CD1c-positive myeloid dendritic cell (primary cell): Measurements from ENCODE around the gene P2RX6.

Source experiments
- DNase-seq: peaks from one replicate; pipeline ENCODE4 v3.0.0-alpha.2; 2016; ENCODE audit errors: extremely low spot score

P2RX6 gene

DNA sequence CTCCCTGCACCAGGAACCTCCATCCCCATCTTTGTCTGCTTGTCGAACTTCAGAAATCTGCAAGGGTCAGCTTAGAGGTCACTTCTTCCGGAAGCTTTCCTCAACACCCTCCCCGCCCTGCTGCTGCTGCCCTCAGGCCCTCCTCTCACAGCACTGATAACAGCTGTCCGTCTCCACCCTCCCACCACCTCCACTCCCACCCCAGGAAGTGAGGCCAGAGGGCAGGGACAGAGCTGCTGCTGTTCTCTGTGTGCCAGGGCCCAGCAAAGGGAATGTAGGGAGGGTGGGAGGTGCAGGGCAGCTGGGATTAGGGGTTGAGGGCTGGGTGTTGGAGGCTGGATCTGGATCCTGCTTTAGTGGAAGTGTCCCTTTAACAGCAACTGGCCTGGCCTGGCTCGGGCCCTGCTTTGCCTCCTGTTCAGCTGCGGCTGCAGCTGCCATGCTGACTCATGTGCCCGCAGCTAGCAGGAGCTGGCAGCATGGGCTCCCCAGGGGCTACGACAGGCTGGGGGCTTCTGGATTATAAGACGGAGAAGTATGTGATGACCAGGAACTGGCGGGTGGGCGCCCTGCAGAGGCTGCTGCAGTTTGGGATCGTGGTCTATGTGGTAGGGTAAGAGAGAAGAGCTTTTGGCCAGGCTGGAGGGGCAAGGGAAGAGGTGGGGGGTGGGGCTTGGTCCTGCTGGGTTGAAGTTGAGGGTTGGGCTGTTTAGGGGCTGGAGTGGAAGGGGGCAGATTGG lies at the start of gene P2RX6:
TSS of gene P2RX6 (plus strand) at position 440 of the 740 bp plus-strand sequence. CDS start at position 450, 10 bp downstream.
- peak; percentile 66 for DNase-seq

DNA sequence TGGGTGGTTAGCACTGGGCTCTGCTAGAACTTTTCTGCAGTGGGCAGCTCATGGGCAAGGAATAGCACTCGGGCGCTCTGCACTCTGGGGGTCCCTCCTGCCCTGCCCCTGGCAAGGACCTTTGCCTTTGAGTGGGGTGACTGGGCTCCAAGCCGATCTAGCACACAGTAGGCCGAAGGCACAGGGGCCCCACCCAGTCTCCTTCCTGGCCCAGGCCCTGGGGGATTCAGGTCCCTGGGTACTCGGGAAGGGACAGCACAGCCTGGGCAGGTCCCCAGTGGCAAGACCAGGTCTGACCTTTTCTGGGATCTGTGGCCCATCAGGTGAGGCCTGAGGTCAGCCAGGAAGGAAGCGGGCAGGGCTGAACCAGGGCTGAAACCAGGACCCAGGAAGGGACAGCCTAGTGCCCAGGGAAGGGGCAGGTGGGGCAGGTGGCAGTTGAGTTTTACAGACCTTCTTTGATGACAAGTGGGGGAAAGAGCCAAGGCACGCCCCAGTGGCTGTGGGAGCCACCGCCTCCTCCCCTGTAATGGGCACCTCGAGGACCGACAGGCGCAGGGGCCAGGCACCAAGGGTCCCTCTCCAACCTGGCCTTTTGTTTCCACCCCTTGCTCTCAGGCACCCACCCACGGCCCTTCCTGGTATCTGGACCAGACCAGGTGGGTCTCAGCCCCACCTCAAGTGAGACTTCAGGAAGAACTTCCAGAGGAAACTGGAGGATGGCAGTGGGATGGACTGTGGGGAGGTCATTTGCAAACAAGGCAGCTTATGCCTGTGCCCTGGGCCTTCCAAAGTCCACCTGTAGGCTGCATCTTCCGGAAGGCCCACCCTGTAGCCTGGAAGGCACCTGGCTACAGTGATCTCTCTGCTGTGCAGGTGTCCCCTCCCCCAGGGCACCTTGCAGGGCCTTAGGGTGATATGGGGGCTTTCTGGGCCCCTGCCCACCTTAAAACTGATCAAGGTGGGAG lies 48.8 kb upstream of the P2RX6 start:
- DNase-seq = no peak

DNA sequence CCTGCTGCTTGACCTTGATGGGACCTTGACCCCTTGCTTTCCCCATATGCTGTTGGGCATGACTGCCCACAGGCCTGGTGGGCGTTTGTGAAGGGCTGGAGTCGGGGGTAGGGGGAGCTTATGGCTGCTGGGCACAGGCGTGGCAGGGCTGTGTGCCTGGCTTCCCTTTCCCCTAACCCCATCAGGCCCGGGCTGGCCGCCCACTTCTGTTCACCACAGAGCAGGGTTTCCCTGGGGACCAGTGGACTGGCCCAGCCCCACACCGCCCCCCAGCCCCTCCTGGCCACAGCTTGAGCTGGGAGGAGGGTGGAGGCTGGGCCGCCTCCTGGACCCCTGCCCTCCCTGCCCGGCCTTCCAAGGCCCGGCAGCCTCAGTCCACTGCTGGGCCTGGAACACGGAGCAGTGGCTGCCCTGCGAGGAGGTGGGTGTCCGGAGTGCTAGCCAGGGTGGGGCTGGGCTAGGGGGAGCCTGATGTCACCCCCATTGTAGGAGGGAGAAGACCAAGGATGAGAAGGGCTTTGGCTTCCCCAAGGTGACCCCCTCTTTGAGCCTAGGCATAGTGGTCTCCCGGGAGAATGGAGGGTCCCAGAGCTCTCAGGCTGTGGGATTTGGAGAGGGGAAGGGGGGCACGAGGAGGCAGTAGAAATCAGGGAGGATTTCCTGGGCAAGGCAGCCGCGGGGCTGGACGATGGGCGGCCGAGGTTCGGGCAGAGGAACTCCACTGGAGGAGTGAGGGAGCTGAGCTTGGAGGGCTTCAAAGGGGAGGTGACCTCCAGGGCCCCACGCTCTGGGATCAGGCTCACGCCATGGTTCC lies 47.9 kb upstream of the P2RX6 start, which contains the start of gene AIFM3:
TSS of gene AIFM3 (plus strand) at position 373 of the 814 bp plus-strand sequence. CDS start 690 bp downstream, outside the sequence.
- no peak for DNase-seq

DNA sequence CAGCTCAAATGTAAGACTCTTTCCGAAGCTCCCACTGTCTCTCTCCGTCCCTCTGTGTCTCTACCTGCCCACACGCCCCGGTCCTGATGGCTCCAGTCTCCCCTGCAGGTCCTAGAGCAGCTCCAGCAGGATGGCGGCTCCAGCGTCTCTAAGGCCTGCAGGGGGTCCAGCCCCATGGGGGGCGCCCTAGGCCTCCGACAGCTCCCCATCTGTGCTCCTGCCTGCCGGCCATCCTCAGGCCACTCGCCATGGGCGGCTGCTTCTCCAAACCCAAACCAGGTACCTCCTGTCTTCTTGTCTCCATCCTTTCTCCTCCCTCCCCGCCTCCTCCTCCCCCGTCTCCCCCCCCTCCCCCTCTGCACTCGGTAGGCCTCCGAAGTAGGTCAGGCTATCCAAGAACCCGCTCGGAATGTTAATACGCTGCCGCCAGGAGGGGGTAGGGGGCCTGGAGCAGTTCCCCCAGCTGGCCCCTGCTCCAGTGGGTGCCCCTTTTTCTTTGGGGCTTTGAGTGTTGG lies 47.2 kb upstream of the P2RX6 start:
- no peak for DNase-seq

DNA sequence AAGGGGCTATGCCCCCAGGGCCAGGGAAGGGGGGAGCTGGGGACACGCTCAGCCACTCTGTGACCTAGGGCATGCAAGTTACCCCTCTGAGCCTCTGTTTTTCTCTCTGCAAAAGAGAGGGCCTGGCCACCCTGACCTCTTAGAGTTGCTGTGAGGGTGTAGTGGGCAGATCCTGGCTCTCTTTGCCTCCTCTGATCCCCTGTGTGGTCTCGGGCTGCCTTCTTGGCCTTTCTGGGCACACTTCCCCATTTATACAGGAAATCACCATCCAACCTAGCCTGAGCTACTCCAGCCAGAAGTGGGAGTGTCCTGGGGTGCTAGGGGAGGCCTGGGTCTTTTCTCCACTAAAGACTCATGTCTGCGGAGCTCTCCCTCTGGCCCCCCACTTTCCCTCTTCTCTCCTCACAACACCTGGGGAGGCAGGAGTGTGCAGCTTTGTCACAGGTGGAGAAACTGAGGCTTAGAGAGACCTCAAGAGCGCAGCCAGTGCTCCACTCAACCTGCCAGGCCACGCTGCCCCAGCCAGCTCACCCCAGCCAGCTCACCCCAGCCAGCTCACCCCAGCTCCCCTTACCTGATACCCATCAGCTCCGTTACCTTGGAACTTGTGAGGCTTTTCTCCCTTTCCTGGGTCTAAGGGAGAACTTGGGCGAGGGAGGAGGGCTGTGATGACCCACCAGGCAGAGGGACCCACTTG lies 46.5 kb upstream of the P2RX6 start:
- DNase-seq = peak; percentile 66

DNA sequence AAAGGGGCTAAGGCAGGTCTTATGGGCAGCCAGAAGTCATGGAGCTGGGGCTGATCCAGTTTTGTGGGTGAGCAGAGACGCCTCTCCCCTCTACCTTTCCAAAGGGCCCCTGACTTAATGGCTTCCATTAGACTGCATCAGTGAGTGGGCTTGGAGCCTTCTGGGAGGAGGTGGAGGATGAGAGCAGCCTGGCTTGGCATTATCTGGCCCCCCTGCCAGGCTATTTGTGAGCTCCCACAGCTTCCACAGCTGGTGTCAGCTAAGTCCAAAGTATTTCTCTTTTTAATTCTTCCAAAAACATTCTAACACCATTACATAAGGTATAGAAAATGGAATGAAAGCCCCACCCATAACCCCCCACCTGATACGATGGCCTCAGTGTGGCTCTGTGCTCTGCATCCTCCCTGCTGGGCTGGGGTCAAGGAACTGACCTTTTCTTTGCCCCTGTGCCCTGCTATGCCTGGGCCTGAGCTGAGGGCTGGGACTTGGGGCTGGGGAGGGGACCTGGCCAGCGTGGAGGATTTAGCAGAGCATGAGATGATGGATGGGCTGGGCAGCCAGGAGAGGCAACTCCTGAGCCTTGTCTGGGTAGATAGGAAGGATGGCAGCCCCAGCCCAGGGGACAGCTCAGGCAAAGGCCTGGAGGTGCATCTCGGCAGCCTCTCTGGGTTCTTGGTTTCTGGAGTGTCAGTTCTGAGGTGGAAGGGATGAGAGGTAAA lies 43.9 kb upstream of the P2RX6 start:
- DNase-seq = no peak

DNA sequence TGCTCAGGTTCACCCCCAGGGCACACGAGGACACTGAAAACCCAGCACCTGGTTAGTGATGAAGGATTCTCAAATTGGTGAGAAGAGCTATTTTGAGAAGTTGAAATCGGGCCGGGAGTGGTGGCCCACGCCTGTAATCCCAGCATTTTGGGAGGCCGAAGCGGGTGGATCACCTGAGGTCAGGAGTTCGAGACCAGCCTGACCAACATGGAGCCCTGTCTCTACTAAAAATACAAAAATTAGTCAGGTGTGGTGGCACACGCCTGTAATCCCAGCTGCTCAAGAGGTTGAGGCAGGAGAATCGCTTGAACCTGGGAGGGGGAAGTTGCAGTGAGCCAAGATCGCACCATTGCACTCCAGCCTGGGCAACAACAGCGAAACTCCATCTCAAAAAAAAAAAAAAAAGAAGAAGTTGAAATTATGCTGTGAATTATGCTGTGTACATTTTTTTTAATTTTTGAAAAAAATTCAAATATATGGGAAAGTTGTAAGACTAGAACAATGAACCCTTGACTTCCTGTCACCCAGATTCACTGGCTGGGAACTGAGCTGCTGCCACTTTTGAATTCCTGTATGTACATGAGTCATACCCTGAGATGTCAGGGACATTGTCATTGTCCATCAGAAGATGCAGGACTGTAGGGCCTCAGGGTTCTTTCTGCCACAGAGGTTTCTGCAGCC lies 42.8 kb upstream of the P2RX6 start:
- peak; percentile 66 for DNase-seq

DNA sequence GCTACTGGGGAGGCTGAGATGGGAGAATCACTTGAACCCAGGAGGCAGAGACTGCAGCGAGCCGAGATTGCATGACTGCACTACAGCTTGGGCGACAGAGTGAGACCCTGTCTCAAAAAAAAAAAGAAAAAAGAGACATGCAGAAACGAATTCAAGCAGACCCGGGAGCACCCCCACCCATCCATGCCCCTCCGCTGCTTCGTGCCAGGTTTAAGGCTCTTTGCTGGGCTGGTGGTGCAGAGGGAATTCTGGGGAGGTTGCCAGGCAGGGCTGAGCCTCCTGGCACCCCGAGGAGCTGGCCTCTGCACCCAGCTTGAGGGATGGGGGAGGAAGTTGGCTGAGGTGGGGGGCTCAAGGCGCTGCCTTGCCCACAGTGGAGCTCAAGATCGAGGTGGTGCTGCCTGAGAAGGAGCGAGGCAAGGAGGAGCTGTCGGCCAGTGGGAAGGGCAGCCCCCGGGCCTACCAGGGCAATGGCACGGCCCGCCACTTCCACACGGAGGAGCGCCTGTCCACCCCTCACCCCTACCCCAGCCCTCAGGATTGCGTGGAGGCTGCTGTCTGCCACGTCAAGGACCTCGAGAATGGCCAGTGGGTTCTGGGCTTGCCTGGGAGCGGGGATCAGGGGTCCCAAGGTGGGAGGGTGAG lies 41.9 kb upstream of the P2RX6 start:
- no peak for DNase-seq

DNA sequence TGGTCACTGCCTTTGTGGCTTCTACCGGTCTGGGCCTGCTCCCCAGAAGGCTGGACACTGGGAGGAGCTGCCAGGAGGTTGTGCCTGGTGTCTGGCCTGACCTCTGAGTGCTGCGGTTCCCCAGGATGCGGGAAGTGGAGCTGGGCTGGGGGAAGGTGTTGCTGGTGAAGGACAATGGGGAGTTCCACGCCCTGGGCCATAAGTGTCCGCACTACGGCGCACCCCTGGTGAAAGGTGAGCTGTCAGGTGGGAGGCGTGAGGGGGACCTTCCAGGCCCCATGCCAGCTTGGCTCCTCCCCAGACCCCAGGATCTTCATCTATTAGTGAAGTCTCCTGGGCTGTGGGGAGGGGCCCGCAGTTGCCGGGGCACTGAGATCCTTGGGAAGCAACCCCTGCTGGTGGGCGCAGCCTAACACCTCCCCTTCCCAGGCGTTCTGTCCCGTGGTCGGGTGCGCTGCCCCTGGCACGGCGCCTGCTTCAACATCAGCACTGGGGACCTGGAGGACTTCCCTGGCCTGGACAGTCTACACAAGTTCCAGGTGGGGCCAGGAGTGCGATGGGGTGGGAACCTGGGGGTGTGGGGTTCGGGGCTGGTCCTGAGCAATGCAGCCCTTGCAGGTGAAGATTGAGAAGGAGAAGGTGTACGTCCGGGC lies 41.2 kb upstream of the P2RX6 start:
- DNase-seq = no peak

DNA sequence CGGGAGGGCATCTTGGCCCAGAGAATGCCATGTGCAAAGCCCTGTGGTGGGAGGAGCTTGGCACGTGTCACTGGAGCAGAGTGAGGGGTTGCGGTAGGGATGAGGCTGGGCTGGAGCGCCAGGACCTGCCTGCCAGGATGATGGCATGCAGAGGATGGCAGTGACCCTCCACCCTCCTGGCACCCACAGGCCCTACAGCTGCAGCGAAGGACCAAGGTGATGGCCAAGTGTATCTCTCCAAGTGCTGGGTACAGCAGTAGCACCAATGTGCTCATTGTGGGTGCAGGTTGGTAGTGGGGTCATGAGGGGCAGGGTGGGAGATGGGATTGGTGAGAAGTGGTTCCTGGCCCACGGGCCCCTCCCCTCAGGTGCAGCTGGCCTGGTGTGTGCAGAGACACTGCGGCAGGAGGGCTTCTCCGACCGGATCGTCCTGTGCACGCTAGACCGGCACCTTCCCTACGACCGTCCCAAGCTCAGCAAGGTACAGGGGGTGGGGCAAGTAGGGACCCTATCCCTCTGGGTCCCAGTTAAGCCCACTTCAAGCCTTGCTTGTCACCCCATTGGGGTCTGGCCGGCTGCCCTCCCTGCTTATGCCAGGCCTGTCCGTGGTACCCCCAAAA lies 40.5 kb upstream of the P2RX6 start:
- no peak for DNase-seq

DNA sequence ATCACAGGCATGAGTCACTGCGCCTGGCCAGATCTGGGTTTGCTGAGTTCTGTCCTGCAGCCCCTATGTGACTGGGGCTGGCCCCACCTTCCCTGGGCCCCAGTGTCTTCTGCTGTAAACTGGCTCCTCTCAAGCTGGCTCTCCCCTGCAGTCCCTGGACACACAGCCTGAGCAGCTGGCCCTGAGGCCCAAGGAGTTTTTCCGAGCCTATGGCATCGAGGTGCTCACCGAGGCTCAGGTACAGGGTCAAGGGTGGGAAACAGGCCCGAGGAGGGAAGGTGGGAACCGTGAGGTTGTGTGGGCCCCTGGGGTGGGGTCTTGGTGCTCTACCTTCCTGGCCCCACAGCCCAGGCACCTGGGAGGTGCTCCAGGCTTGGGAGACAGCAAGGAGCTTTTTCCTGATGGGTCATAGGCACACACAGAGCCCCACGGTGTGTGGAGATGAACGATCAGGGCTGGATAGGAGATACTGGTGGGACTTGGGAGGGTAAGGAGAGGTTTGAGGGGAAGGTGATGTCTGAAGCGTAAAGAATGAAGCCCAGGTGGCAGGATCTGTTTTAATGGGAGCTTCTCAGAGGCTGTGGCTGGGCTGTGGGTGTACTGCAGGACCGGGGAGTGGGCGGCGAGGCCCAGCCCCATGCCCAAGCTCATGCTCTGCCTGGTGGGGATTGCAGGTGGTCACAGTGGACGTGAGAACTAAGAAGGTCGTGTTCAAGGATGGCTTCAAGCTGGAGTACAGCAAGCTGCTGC lies 39.2 kb upstream of the P2RX6 start:
- no peak for DNase-seq

DNA sequence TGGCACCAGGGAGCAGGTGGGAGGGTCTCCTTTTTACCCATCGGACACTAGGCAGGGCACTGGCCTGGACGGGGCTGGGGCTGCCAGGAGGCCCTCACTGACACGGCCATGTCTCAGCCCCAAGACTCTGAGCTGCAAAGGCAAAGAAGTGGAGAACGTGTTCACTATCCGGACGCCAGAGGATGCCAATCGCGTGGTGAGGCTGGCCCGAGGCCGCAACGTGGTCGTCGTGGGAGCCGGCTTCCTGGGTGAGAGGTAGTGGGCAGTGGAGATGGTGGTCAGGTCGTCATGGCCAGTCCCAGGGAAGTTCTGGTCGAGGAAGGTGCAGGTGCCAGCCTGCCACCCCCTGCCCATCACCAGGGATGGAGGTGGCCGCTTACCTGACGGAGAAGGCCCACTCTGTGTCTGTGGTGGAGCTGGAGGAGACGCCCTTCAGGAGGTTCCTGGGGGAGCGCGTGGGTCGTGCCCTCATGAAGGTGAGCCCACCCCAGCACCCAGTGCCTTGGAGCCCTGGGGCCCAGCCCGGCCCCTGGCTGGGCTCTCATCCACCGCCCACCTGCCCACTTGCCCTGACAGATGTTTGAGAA lies 38.6 kb upstream of the P2RX6 start:
- no peak for DNase-seq

DNA sequence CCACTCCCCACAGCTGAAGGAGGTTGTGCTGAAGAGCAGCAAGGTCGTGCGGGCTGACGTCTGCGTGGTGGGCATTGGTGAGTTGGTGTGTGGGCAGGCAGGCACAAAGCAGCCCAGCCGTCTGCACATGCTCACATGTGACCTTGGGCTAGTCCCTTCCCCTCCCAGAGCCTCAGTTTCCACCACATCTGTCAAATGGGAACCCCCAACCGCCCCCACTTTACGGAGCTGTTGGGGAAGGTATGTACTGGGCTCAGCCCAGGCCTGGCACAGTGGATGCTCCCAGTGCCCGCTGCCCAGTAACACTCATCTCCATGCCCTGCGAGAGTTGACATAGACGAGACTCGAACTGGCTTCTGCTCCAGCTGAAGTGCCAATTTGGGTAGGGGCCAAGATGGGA lies 37.9 kb upstream of the P2RX6 start:
- DNase-seq = no peak

DNA sequence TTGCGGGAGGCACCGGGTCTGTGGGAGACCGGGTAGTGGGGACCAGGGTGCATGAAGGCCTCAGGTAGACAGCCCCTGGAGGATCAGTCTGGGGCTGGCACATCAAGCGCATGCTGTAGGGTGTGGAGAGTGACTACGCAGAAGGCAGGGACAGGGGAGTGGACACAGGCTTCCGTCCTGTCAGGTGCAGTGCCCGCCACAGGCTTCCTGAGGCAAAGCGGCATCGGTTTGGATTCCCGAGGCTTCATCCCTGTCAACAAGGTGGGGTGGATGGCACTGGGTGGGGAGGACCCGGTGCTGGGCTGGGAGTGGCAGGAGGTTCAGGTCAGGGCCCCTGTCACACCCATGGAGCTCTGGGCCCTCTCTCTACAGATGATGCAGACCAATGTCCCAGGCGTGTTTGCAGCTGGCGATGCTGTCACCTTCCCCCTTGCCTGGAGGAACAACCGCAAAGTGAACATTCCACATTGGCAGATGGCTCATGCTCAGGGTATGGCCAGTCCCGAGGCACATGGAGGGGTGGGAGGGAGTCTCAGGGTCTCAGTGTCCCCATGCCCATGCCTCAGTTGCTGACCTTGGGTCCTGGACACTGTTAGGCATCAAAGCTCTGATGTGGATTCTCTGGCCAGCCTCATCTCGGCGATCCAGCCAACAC lies 37.3 kb upstream of the P2RX6 start:
- no peak for DNase-seq

DNA sequence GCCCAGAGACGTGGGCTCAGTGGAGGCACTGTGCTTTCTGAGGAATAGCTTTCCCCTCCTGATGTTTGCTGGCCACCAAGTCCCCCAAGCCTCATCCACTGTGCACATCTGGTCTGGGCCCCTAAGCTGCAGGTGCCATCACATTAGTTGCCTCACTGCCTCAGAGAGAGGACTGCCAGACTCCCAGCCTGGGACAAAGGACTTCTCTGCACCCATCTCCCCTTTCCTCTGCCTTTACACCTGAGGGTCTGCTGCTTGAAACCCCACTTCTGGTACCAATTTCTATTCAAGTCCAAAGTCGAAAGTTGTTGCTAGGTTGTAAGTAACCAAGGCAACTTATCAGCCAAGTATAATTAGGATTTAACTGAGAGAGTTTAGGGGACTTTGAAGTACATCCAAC lies 36.5 kb upstream of the P2RX6 start:
- DNase-seq = no peak

DNA sequence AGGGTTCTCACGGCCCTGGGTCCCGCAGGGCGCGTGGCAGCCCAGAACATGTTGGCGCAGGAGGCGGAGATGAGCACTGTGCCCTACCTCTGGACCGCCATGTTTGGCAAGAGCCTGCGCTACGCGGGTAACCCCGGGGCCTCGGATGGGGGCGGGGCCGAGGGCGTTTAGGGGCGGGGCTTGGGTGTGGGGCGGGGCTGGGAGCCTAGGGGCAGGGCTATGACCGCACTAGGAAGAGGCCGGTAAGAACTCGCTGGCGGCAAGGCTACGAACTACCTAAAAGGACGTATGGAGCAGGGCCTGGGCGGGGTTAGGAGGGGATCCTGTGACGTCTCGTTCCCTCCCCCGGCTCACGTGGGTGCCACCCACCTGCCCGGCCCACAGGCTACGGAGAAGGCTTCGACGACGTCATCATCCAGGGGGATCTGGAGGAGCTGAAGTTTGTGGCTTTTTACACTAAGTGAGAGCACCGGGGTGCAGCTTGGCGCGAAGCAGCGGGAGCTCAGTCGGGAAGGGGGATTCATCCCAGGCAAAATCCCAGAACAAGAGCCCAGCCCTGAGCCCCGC lies 35.6 kb upstream of the P2RX6 start:
- DNase-seq = peak; percentile 81
